HT1080 (cell line): ENCODE data around the gene PDZRN4. TPM values are rescaled to one million over a fixed set of nuclear protein-coding genes. Genes with fewer than 3 reads are reported as not detected.
"Not testable (repeated sequence)": the region's sequence is repeated elsewhere in the genome, so short reads cannot be mapped to it uniquely, and the experiment has no call there.

ENCODE experiments used
- DNase-seq: peaks from one replicate; pipeline ENCODE4 v3.0.0-alpha.2; 2015; ENCODE audit warnings: low read depth
- total RNA-seq: library from RNA; depleted of rRNA; stranded (reverse); fragments of >200 nt; shearing (Covaris generic); gene quantifications from 2 replicates; pipeline ENCODE4 v1.2.3, GENCODE V29; 2014

PDZRN4 gene
- total RNA-seq, 1 experiment from 2014 or later: not detected

GRCh38 chr12:41213107-41213506, 25.0 kb downstream of the PDZRN4 start:
- no peak for DNase-seq

GRCh38 chr12:41213648-41214047, 25.5 kb downstream of the PDZRN4 start:
- no peak for DNase-seq

GRCh38 chr12:41217727-41218126, 29.6 kb downstream of the PDZRN4 start:
- DNase-seq: no peak

- no peak for DNase-seq
Measured at GRCh38 chr12:41220931-41221330, 32.8 kb downstream of the PDZRN4 start.

- DNase-seq: no peak
Measured at GRCh38 chr12:41221491-41221890, 33.4 kb downstream of the PDZRN4 start.

GRCh38 chr12:41223600-41223999, 35.5 kb downstream of the PDZRN4 start:
- DNase-seq: no peak

- no peak for DNase-seq
Measured at GRCh38 chr12:41224066-41224465, 35.9 kb downstream of the PDZRN4 start.

- no peak for DNase-seq
Measured at GRCh38 chr12:41225179-41225578, 37.1 kb downstream of the PDZRN4 start.

- no peak for DNase-seq
Measured at GRCh38 chr12:41228066-41228820, 40.1 kb downstream of the PDZRN4 start.

GRCh38 chr12:41230756-41231155, 42.6 kb downstream of the PDZRN4 start:
- no peak for DNase-seq

- no peak for DNase-seq
Measured at GRCh38 chr12:41234692-41235091, 46.6 kb downstream of the PDZRN4 start.

GRCh38 chr12:41242603-41243002, 54.5 kb downstream of the PDZRN4 start:
- DNase-seq: no peak

GRCh38 chr12:41248391-41248790, 60.3 kb downstream of the PDZRN4 start:
- DNase-seq: no peak

GRCh38 chr12:41250748-41251147, 62.6 kb downstream of the PDZRN4 start:
- DNase-seq: no peak

- no peak for DNase-seq
Measured at GRCh38 chr12:41254004-41254914, 66.1 kb downstream of the PDZRN4 start.

- not testable (repeated sequence) for DNase-seq
Measured at GRCh38 chr12:41263196-41263595, 75.1 kb downstream of the PDZRN4 start.

- no peak for DNase-seq
Measured at GRCh38 chr12:41264281-41264680, 76.2 kb downstream of the PDZRN4 start.

- no peak for DNase-seq
Measured at GRCh38 chr12:41269056-41269455, 80.9 kb downstream of the PDZRN4 start.

- DNase-seq: no peak
Measured at GRCh38 chr12:41271489-41271888, 83.4 kb downstream of the PDZRN4 start.

- no peak for DNase-seq
Measured at GRCh38 chr12:41274643-41275042, 86.5 kb downstream of the PDZRN4 start.

GRCh38 chr12:41277100-41277945, 89.2 kb downstream of the PDZRN4 start:
- DNase-seq: no peak

GRCh38 chr12:41277946-41278267, 89.8 kb downstream of the PDZRN4 start:
- no peak for DNase-seq
